HepG2 (cell line): ENCODE measurements around the gene C5orf24. TPM values are rescaled to one million over a fixed set of nuclear protein-coding genes. Genes with fewer than 3 reads are reported as not detected.

Source experiments
- CREB3 ChIP-seq: sonication (generic); formaldehyde crosslinking; IDR thresholded peaks from 2 replicates; pipeline ENCODE4 v1.5.0; 2020; ENCODE audit warnings: missing genetic modification reagents
- CREM ChIP-seq, 2 experiments: sonication (generic) in 1 of 2; formaldehyde crosslinking in 1 of 2; IDR thresholded peaks; 2 replicates each; pipeline versions ENCODE4 v1.4.0 to v1.6.1; 2016 to 2020; ENCODE audit warnings: antibody characterized with exemption in 1 of 2, mild to moderate bottlenecking in 1 of 2, missing genetic modification reagents in 1 of 2
- HDAC2 ChIP-seq: sonication (generic); formaldehyde crosslinking; IDR thresholded peaks from 2 replicates; pipeline ENCODE4 v1.4.0; 2020; ENCODE audit warnings: missing genetic modification reagents
- JDP2 ChIP-seq: sonication (generic); formaldehyde crosslinking; IDR thresholded peaks from 2 replicates; pipeline ENCODE4 v1.8.1; 2022; ENCODE audit warnings: missing genetic modification reagents, borderline replicate concordance
- KDM5A ChIP-seq: fragments of 200-600 bp; sonication (generic); IDR thresholded peaks from 2 replicates; pipeline ENCODE4 v1.7.0; 2018; ENCODE audit warnings: antibody characterized with exemption, mild to moderate bottlenecking, low read length, borderline replicate concordance
- KLF9 ChIP-seq: IDR thresholded peaks from 2 replicates; pipeline ENCODE4 v1.6.1; 2016; ENCODE audit warnings: low read depth
- TMF1 ChIP-seq: sonication (generic); formaldehyde crosslinking; IDR thresholded peaks from 2 replicates; pipeline ENCODE4 v1.8.1; 2022; ENCODE audit warnings: low read depth, missing genetic modification reagents
- ZNF276 ChIP-seq: sonication (generic); formaldehyde crosslinking; IDR thresholded peaks from 2 replicates; pipeline ENCODE4 v1.4.0; 2020; ENCODE audit warnings: mild to moderate bottlenecking, low read depth, missing genetic modification reagents
- ZNF333 ChIP-seq: sonication (generic); formaldehyde crosslinking; IDR thresholded peaks from 2 replicates; pipeline ENCODE4 v1.4.0; 2020; ENCODE audit warnings: mild to moderate bottlenecking, missing genetic modification reagents, borderline replicate concordance
- ZNF460 ChIP-seq: sonication (generic); formaldehyde crosslinking; IDR thresholded peaks from 2 replicates; pipeline ENCODE4 v1.5.1; 2020; ENCODE audit warnings: missing genetic modification reagents, mild to moderate bottlenecking, borderline replicate concordance
- ZNF501 ChIP-seq: sonication (generic); formaldehyde crosslinking; IDR thresholded peaks from 2 replicates; pipeline ENCODE4 v1.5.1; 2020; ENCODE audit warnings: mild to moderate bottlenecking, moderate library complexity, missing genetic modification reagents
- ZNF776 ChIP-seq: sonication (generic); formaldehyde crosslinking; IDR thresholded peaks from 2 replicates; pipeline ENCODE4 v1.4.0; 2020; ENCODE audit warnings: mild to moderate bottlenecking, missing genetic modification reagents
- ZSCAN9 ChIP-seq: IDR thresholded peaks from 2 replicates; pipeline ENCODE4 v1.6.1; 2016; ENCODE audit warnings: borderline replicate concordance
- polyA plus RNA-seq, 8 experiments: library from polyadenylated mRNA; depleted of rRNA in 3 of 8; stranded (reverse) in 7 of 8; unstranded in 1 of 8; fragments of >200 nt; fragmentation: Illumina TruSeq in 4 of 8; extraction: Trizol in 4 of 8; gene quantifications; 2 replicates each; pipeline versions ENCODE4 v1.2.1 to v1.2.3, GENCODE V29; 2011 to 2016; ENCODE audit warnings: low read depth in 4 of 8, missing spikeins in 1 of 8, mixed read lengths in 1 of 8; ENCODE audit not compliant: insufficient read depth in 1 of 8
- total RNA-seq, 5 experiments: library from RNA; depleted of rRNA; stranded (reverse); fragments of >200 nt; fragmentation: Illumina TruSeq; extraction: Trizol; gene quantifications; 2 replicates each; pipeline ENCODE4 v1.2.3, GENCODE V29; 2016; ENCODE audit warnings: low read depth in 1 of 5
- TF ChIP-seq, protein P1 (sequence below): sonication (generic); formaldehyde crosslinking; IDR thresholded peaks from 2 replicates; pipeline ENCODE4 v1.8.1; 2023; ENCODE audit warnings: mild to moderate bottlenecking, moderate library complexity, missing genetic modification reagents
- TF ChIP-seq, protein P2 (sequence below): sonication (generic); formaldehyde crosslinking; IDR thresholded peaks from 2 replicates; pipeline ENCODE4; 2020; ENCODE audit warnings: missing genetic modification reagents, mild to moderate bottlenecking, borderline replicate concordance

Gene C5orf24
- total and polyA plus RNA-seq, 2 of the 13 experiments (the other 11 are each of a cell fraction or from before 2014, with no cell fraction given) = 34.6 to 41.5 TPM

DNA sequence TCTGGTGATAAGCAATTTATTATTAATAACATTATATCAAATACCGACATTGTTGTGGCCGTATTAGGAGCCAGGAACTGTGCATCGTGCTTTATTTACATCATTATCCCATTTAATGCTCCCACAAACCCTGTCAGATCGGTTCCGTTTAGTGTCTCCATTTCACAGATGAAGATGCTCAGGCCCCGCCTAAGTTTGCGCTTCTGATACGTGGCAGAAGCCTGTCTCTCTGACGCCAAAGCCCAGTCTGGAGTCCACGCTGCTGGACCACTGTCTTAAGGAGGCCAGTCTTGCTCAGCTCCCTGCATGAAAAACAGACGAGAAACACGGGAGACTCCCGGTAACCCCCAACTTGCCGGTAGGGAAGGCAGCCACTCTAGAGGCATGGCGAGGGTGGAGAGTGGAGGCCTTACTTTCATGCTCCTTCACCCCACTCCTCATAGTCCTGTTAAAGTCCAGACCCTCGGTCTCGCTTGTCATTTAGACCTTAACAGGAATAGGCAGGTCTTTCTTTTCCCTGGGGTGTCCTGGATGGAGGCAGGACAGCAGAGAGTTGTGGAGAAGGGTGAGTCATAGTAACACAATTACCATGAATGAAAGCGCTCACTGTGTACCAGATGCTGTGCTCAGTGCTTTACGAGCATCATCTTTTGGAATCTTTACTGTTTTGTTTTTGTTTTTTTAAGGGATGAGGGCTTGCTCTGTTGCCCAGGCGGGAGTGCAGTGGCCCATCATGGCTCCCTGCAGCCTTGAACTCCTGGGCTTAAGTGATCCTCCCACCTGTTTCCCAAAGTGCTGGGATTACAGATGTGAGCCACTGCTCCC is 29.3 kb downstream of the C5orf24 start (continued):
- TF ChIP-seq, protein P1, sequence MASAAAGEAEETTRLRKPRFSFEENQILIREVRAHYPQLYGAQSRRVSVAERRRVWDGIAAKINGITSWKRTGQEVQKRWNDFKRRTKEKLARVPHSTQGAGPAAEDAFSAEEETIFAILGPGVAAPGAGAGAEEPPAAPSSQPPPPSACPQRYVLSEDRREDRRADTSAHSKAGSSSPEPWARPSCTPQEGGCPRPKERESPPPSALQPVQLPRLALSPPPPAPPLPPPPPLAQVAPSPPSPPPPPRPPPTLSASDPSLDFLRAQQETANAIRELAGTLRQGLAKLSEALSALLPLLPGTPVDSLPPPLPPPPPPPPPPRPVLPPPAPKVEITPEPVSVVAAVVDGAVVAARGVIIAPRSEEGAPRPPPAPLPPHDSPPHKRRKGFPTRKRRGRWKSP (CRISPR knock-in tag) = no peak
- TF ChIP-seq JDP2 (CRISPR knock-in tag) (no peak), ZSCAN9 (CRISPR knock-in tag) (no peak), HDAC2 (CRISPR knock-in tag) (peak; percentile 38; the same call in 1 of the 2 replicates), ZNF460 (no peak), KDM5A (0 out of 2 replicates have a peak, but pooled peaks have one; percentile 52), KLF9 (CRISPR knock-in tag) (no peak), ZNF276 (CRISPR knock-in tag) (peak; percentile 68; the same call in 1 of the 2 replicates), ZNF333 (no peak), TMF1 (CRISPR knock-in tag) (no peak), ZNF501 (CRISPR knock-in tag) (no peak), ZNF776 (CRISPR knock-in tag) (no peak), CREB3 (CRISPR knock-in tag) (no peak), CREM (IDR thresholded peaks at IDR 0.05) (no peak), CREM (CRISPR knock-in tag; IDR thresholded peaks at IDR 0.05) (no peak)
- TF ChIP-seq, protein P2, sequence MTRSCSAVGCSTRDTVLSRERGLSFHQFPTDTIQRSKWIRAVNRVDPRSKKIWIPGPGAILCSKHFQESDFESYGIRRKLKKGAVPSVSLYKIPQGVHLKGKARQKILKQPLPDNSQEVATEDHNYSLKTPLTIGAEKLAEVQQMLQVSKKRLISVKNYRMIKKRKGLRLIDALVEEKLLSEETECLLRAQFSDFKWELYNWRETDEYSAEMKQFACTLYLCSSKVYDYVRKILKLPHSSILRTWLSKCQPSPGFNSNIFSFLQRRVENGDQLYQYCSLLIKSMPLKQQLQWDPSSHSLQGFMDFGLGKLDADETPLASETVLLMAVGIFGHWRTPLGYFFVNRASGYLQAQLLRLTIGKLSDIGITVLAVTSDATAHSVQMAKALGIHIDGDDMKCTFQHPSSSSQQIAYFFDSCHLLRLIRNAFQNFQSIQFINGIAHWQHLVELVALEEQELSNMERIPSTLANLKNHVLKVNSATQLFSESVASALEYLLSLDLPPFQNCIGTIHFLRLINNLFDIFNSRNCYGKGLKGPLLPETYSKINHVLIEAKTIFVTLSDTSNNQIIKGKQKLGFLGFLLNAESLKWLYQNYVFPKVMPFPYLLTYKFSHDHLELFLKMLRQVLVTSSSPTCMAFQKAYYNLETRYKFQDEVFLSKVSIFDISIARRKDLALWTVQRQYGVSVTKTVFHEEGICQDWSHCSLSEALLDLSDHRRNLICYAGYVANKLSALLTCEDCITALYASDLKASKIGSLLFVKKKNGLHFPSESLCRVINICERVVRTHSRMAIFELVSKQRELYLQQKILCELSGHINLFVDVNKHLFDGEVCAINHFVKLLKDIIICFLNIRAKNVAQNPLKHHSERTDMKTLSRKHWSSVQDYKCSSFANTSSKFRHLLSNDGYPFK = no peak
